Epithelial cell of proximal tubule (primary cell): ENCODE data around the gene FBN1. TPM values are rescaled to one million over a fixed set of nuclear protein-coding genes. Genes with fewer than 3 reads are reported as not detected.

Experiments
- DNase-seq: peaks from one replicate; pipeline ENCODE4 v3.0.0-alpha.2; 2011; ENCODE audit warnings: low read depth
- H3K4me3 ChIP-seq: 2 replicates; pipeline ENCODE4 v1.5.1; 2011; ENCODE audit warnings: low read depth, mild to moderate bottlenecking, low read length
- total RNA-seq: library from RNA; depleted of rRNA; stranded (reverse); fragments of >200 nt; gene quantifications from 2 replicates; pipeline ENCODE4 v1.2.3, GENCODE V29; 2015
- TF ChIP-seq, protein P1 (sequence below): conservative IDR thresholded peaks from 2 replicates; pipeline ENCODE4 v1.5.1; 2012; ENCODE audit warnings: low read depth, mild to moderate bottlenecking, low read length

Gene FBN1
- total RNA-seq, 1 donor from 2014 or later: 75.2 TPM

DNA sequence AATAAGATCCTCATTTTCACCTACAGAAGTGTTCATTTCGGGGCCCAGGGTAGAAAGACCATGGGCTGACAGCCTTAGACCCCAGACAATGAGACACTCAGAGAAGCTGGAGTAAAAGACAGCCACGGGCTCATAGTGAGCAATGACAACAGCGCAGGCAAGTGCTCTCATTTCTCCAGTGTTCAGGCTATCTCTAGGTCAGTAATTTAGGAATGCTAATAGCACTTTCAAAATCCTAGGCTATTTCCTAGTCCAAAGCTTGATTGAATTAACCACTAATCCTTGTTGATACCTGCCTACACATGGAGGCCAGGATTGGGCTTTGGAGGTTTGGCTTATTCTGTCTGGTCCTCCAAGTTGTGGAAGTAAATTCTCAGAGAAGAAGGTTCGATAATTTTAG, 44.4 kb downstream of the FBN1 start:
- TF ChIP-seq, protein P1, sequence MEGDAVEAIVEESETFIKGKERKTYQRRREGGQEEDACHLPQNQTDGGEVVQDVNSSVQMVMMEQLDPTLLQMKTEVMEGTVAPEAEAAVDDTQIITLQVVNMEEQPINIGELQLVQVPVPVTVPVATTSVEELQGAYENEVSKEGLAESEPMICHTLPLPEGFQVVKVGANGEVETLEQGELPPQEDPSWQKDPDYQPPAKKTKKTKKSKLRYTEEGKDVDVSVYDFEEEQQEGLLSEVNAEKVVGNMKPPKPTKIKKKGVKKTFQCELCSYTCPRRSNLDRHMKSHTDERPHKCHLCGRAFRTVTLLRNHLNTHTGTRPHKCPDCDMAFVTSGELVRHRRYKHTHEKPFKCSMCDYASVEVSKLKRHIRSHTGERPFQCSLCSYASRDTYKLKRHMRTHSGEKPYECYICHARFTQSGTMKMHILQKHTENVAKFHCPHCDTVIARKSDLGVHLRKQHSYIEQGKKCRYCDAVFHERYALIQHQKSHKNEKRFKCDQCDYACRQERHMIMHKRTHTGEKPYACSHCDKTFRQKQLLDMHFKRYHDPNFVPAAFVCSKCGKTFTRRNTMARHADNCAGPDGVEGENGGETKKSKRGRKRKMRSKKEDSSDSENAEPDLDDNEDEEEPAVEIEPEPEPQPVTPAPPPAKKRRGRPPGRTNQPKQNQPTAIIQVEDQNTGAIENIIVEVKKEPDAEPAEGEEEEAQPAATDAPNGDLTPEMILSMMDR: no peak
- DNase-seq: no peak

DNA sequence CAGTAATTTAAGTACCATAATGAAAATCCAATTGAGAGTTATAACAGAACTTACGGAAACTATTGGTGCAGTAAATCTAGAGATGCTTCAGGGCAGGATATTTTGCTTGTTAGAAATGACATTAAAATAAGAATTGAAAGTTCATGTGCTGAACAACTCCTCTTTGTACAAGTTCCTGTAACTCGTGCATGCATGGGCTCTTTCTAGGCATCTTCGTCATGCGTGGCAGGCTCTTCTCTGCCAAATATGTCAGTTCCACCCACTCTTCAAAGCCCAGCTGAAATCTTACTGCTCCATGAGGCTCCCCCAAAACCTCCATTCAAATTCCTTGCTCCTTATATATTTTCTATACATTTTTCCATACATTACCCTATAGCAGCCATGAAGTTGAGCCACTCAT, 48.7 kb downstream of the FBN1 start:
- H3K4me3 ChIP-seq: no peak overlapping the region
- no peak for DNase-seq
- TF ChIP-seq, protein P1: no peak

More for the DNA sequence above, 44.4 kb downstream of the FBN1 start:
- H3K4me3 ChIP-seq: no peak overlapping the region

DNA sequence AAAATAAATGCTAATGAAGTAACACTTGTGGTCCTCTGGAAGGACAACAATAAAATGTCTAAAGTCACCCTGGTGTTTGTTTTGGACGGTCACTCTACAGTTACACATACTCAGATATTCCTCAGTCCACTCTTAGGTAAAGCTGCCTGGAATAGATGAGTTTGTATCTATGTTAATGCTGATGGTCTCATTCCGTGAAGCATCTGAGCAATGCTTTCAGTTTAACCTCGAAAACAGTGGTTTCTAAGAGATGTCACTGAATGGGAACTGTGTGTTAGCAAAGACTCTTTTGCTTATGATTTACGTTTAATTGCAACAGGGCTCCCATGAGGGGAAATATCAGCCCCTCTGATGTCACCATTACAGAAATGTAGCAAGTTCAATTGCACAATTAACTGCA, 49.1 kb downstream of the FBN1 start:
- no peak overlapping the region for H3K4me3 ChIP-seq
- DNase-seq: no peak
- TF ChIP-seq, protein P1: no peak

DNA sequence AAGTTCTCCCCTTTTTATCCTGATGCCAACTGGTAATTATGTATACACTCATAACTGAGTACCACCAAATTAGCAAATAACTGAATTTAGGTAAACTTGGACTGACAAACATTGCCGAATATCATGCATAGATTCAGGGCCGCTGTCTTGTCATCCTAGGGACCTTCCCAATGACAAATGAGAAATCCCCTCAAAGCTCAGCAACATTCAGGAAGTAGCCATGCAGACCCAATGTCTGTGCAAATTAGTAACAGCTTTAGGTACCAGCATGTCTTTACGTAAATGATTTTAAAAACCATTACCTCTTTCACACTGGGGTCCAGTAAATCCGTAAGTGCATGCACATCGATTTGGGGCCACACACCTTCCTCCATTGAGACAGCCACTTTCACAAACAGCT, 49.5 kb downstream of the FBN1 start:
- H3K4me3 ChIP-seq: no peak overlapping the region
- DNase-seq: no peak
- TF ChIP-seq, protein P1: no peak

DNA sequence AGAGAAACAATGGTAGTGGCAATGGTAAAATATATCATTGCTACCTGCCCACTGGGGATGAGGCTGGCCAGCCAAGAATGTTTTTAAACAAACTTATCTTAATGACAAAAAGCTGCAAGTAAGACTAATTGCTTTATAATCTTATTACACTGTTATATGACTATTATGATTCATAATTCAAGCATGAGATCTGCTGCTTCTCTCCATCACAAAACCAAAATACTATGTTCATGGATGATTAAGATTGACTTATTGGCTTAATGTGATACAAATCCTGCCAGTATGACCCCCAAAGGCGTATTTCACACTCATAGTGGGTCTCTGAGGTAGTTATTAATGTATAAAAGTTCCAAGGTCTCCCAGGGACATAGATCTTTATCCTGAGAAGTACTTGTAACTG, 52.6 kb downstream of the FBN1 start:
- H3K4me3 ChIP-seq: no peak overlapping the region
- TF ChIP-seq, protein P1: no peak
- DNase-seq: no peak

DNA sequence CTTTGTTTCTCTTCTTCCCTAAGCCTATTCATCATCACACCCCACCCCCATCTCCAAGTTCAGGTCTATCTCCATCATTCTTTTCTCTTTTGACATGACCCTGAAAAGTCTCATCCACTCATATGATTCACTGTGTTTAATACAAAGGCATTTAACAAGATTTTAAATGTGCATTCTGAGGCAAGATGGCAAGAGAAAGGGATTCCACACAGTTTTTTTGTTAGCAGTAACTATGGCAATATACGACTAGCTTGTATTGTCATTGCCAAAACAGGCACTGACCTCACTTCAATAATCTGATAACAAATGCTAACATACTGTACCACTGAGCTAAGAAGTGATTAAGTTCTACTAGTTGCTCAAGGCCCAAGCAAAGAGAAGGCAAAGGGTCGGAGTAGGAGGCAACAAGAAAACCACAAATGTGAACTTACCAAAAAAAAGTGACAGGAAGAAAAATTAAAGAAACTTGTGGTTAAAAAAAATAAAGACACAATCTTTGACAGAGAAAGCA, 53.2 kb downstream of the FBN1 start:
- DNase-seq: no peak
- H3K4me3 ChIP-seq: no peak overlapping the region
- TF ChIP-seq, protein P1: no peak

DNA sequence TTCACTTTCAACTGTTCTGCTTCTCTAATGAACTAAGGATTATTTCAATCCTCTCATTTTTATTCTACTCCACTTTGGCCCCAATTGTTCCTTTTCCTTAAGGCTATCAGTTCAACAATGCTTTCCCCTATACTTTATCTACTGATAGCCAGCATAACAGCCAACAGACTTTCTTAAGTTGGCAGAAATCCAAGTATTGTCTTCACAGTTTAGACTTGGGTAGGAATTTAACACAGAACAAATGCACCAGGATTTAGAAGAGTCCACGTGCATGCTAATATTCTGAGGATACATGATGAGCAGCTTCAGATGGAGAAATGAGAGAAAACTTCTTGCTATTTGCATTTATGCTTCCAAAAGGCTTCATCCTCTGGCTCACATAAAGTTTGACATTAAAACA, 54.8 kb downstream of the FBN1 start:
- H3K4me3 ChIP-seq: no peak overlapping the region
- TF ChIP-seq, protein P1: no peak
- DNase-seq: no peak
